Dedifferentiated amniotic fluid mesenchymal stem cell (primary cell): Measurements from ENCODE around the gene SLC13A3.

Source experiments
- DNase-seq: peaks from one replicate; pipeline ENCODE4 v3.0.0-alpha.2; 2016; ENCODE audit errors: extremely low spot score

The SLC13A3 gene

DNA sequence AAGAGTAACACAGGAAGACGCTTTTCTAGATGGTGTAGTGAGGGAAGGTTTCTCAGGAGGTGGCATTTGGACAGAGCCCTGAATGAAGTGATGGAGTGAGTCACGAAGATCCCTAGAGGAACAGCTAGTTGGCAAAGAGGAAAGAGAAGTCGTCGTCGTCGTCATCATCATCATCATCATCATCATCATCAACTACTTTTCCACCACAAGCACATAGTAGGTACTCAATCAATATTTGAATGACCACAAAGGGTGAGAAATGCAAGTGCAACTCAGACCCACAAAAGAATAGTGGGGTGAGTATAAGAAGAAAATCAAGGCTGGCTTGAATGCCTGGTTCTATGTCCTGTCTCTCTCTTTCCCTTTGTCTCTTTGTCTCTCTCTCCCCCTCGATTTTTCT lies 72.5 kb downstream of the SLC13A3 start:
- DNase-seq: no peak

- DNase-seq: no peak
Observed at GRCh38 chr20:46576774-46577395, 74.4 kb downstream of the SLC13A3 start.

DNA sequence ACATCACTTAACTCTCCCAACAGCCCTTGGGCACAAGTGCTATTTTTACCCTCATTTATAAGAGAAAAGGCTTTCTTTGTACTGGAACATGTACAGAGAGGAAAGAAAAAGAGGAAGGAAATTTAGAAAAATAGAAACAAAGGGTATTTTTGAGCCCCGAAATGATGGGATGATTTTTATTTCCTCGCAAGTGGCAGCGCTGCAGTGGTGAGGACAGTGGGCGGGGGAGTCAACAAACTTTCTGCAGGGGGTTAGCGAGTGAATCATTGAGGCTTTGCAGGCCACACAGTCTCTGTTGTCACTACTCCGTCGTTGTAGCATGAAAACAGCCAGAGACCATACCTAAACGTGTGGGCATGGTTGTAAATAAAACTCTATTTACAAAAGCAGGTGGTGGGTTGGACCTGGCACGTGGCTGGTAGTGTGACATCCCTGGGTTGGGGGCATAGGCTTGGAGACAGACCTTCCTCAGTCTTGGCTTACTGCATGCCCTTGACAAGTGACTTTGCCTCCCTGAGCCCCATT lies 75.3 kb downstream of the SLC13A3 start:
- no peak for DNase-seq

DNA sequence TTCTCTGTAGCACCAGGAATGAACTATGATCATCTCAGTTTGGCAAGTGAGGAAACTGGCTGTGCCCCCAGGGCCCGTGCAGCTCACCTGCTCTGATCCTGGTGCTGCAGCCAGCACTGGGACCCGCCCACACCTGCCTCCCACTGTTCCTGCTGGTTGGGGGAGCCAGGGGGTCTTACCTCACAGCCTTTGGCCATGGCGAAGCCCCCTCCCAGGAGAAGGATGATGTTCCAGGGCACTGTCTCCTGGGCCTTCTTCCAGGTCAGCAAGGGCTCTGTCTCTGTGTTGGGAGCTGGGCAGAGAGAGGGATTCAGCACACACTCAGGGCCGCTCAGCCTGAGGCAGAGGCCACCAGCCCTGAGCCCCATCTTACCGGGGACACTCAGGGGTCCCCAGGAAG lies 75.9 kb downstream of the SLC13A3 start:
- no peak for DNase-seq

GRCh38 chr20:46573788-46574584 lies 77.3 kb downstream of the SLC13A3 start:
- DNase-seq: no peak

GRCh38 chr20:46573234-46573633 lies 78.0 kb downstream of the SLC13A3 start:
- DNase-seq: no peak

DNA sequence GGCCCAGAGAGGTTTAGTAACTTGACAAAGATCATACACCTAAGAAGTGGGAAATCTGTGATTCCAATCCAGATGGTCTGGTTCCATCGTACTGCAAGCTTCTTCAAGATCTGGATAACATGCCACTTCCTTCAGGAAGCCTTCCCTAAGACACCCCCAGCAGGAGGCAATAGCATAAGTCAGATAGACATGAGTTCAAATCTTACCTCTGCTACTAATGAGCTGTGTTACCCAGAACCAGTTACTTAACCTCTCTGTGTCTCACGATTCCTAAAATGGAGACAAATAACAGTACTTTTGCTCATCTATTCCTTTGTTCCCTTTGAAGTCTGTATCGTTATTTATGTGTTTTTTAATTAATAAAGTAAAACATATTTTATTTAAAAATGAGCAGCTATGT lies 78.5 kb downstream of the SLC13A3 start:
- DNase-seq: no peak

DNA sequence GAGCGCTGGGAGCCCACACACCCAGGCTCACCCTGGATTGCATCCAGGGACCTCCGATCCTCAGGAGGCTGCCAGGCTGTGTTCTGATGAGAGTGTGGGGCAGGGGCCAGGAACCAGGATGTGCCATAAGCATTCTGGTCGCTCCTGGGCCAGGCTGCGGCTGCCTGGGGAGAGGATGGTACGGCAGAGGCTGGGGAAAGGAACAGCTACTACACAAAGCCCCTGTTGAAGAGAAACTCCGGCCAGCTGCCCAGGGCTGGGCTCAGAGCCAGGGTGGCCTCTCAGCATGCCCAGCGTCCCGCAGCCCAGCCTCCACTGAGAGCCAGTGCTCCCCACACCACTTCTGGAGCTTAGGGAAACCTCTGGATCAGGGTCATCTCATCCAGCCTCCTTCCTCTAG lies 79.1 kb downstream of the SLC13A3 start:
- no peak for DNase-seq

- no peak for DNase-seq
Observed at GRCh38 chr20:46571418-46571817, 79.8 kb downstream of the SLC13A3 start.

GRCh38 chr20:46570956-46571355 lies 80.3 kb downstream of the SLC13A3 start:
- no peak for DNase-seq

- DNase-seq: no peak
Observed at GRCh38 chr20:46569961-46570360, 81.3 kb downstream of the SLC13A3 start.

DNA sequence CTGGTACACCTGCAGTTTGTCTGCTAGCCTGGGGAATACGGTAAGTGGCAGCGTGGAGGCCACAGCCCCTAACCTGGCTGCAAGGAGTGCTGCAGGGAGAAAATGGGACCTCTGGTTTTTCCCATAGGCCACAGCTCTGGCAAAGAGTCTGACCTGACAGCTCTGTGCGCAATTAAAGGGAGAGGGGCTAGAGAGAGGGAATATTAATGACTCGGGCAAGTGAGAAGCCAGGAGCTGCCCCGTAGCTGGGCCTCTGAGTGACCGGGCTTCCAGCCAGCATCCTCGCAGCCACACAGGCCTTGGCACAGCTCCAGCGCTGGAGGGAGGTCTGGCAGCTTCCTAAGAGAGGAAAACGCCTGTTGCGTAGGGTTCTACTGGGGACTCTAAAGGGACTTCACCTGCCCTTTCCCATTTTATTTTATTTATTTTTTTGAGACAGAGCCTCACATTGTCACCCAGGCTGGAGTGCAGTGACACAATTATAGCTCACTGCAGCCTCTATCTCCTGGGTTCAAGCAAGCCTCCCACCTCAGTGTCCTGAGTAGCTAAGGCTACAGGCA lies 82.6 kb downstream of the SLC13A3 start:
- DNase-seq: peak; percentile 28

GRCh38 chr20:46566125-46566524 lies 85.1 kb downstream of the SLC13A3 start:
- no peak for DNase-seq

- no peak for DNase-seq
Observed at GRCh38 chr20:46564241-46564957, 86.9 kb downstream of the SLC13A3 start.

DNA sequence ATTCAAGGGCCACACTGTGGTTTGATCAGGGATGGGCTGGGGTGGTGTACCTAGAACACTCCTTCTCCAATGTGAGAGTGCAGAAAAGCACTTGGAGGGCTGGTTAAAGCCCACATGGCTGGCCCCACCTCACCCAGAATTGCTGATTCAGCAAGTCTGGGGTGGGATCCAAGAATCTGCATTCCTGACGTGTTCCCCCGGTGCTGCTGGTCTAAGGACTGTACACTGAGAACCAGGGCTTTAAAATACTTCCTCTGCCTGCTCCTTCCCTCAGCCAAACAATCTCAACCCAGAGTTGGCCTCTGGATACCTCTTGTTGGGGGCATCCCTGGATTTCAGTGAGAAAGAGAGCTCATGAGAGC lies 87.4 kb downstream of the SLC13A3 start:
- DNase-seq: no peak

GRCh38 chr20:46563170-46563859 lies 87.9 kb downstream of the SLC13A3 start:
- no peak for DNase-seq

DNA sequence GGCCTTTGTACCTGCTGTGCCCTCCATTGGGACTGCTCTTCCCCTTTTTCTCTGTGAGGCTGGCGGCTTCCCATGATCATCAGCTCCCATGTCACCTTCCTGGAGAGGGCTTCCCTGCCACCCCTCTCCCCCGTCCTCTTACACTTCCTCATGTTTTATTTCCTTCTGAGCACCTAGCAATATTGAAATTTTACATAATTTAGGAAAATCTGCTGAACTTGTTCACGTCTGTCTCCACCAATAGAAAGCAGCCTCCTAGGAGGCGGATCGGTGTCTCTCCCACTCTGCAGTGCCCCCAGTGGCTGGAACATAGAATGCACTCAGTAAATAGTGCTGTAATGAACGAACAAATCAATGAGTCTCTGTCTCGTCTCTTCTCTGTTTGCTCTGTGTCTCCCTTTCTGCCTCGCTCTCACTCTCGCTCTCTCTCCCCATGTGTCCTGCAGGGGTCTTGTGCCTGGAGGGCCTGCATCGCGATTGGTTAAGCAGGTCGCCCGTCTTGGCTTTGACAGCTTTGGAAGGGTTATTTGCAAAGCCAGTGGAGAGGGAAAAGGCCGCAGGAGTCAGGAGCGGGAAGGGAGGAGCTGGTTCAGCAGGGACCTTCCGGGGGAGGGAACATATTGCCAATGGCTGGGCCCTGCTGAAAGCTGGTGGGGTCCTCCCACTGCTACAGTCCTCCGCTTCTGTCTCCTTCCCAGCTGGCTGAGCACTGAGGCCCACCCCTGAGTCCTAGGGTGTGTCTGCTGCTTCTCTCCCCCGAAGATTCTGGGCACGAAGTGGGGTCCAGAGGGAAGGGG lies 88.7 kb downstream of the SLC13A3 start:
- DNase-seq: peak; percentile 47

DNA sequence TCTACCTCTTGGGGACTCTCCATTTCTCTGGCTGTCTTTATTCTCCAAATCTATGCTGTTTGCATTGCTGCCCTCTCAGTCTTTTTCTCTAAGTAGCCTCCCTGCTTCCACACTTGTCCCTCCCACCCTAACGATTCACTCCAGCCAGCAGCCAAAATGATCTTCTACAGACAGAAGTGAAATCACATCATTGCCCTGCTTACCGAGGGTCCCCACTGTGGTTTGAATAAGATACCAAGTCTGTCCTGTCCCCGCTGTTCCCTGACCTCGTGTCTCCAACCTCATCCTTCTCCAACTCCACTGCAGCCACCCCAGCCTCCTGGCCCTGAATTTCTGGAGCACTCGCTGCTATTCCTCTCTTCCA lies 89.3 kb downstream of the SLC13A3 start:
- no peak for DNase-seq

- DNase-seq: no peak
Observed at GRCh38 chr20:46559685-46560440, 91.4 kb downstream of the SLC13A3 start.

DNA sequence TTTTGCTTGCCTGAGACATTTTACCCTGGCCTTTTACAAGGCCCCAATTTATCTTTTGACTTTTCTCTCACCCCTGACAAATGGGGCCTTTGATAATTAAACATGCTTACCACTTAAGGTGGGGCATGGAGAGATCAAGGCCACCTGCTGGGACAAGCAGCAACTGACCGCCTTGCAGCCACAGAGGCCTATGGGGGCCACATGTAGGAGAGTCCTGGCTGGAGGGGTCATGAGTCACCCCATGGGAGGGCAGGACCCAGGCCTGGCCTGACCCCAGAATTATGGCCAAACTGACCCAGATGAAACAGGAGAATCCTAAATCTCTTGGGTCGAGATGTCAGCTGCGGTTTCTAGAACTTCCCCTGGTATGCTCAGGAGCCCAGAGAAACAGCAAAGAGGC lies 92.3 kb downstream of the SLC13A3 start:
- no peak for DNase-seq
